Measurements from ENCODE around the gene PTGR1.
"Not testable (repeated sequence)": the region's sequence is repeated elsewhere in the genome, so short reads cannot be mapped to it uniquely, and the experiment has no call there.

The PTGR1 gene

DNA sequence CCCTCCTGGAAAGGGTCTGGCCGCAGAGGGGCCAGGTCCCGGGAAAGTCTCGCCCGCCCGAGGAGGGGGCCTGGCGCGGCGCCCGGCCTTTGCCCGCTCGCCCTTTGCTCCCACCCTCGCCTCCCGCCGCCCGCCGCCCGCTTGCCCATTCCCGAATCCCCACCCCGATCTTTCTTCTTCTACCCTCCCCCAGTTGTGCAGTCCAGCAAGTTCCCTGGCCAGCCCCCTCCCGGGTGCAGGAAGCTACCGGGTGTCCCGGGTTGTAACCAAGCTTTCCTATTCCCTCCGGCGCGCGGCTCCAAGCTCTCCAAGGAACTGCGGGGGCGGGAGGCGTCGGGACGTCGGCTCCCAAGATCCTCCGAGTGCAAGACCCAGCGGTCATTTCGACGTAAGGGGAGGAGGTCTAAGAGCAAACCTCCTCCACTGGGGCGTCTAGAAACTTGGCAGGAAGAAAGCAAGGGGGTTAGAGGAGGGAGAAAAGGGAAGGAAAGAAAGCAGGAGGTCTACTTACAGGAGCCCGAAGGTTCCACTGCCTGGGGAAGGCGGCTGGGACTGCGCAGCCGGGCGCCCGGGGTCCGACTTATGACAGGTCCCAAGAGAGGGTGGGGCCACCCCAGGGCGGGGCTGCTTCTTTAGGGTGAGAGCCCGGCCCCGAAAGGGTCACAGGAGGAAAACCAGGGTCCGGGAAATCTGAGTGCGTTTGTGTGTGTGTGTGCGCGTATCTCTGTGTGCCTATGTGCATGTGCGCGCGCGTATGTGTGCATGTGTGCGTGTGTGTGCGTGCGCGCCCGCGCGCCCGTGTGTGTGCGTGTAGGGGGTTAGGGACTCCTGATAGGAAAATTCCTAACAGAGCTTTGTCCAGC lies at the start of gene PTGR1:
Gene PTGR1 (minus strand): TSS at position 556 of the 863 bp plus-strand sequence. CDS start 2,225 bp downstream, outside the sequence.
- peak; percentile 46 for DNase-seq

DNA sequence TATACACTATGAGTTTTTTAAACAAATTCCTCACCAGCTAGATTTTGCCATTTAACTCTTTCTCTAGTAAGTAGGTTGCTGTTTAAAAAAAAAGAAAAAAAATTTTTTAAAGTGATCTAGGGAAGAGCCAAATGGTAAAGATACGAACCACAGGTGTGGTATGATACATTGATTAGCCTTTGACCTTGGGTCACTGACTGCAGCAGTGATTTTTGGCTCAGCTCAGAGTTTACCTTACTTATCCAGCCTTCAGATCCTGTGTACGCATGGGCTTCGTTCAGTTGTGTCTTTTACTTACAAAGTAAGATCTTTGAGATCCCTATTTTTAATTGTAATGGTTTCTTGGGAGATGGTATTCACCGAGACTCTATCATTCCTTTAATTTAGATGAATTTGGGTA lies 49.6 kb upstream of the PTGR1 start:
- DNase-seq, result no peak

DNA sequence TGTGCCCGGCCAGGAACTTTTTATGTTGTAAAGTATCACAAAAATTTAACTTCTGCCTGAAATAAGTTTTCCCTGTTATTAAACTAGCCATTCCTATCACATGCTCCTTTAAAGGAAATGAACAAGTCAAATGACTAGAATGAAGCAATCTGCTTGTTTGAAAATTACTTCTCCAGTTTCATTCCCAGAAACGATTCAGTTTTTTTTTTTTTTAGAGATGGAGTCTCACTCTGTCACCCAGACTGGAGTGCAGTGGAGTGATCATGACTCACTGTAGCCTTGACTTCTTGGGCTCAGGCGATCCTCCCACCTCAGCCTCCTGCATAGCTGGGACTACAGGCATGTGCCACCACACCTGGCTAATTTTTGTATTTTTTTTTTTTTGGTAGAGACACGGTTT lies 48.6 kb upstream of the PTGR1 start:
- DNase-seq, result no peak

DNA sequence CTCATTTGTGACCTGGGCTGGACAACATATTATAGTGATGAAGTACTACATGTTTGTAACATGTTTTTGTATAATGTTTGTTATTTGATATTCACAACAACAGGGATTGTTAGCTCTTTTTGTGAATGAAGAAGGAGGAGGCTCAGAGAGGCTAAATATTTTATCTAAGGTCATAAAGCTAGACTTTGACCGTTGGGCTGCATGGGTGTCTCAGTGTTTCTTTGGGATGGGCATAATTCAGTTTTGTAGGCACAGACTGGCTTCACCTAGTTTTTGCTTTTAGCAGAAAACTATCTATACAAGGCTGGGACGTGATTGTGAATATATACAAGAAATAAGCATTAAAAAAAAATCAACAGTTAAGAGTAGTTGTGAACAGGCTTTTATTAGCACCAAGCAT lies 47.0 kb upstream of the PTGR1 start:
- DNase-seq, result no peak

DNA sequence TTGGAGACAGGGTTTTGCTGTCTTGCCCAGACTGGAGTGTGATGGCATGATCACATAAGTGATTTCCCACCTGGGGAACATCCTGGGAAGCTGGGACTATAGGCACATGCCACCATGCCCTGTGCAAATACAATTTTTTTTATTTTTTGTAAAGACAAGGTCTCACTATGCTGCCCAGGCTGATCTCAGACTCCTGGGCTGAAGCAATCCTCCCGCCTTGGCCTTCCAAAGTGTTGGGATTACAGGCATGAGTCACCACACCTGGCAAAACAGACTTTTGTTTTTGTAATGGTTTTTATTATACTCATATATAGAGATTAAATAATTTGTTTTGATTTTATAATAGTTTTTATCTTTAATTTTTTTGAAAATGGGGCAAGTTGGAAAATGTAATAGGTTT lies 46.4 kb upstream of the PTGR1 start:
- DNase-seq, result no peak

DNA sequence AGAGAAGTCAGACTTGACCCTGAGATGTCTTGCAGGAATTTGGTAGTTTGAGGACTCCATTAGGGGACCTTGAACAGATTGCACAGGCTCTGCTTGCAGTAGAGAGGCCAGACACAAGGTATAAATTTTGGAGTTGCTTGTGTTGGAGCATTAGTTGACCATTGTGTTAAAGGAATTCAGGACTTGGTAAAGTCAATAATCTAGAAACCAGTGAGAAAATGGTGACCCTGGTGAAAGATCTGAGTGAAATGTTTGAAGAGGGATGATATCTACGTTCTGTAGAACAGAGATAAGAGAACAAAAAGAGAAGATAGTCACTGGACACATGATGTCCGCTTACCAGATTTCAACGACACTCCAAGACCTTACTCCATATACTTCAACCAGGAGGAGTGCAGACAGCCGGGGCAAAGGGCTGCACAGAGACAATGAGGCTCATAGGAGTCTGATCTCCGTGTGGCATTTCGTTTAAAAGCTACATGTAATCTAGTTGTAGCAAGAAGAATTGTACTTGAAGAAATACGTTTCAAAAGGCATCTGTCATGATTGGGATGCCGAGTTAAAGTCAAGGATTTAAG lies 44.8 kb upstream of the PTGR1 start:
- no peak for DNase-seq

DNA sequence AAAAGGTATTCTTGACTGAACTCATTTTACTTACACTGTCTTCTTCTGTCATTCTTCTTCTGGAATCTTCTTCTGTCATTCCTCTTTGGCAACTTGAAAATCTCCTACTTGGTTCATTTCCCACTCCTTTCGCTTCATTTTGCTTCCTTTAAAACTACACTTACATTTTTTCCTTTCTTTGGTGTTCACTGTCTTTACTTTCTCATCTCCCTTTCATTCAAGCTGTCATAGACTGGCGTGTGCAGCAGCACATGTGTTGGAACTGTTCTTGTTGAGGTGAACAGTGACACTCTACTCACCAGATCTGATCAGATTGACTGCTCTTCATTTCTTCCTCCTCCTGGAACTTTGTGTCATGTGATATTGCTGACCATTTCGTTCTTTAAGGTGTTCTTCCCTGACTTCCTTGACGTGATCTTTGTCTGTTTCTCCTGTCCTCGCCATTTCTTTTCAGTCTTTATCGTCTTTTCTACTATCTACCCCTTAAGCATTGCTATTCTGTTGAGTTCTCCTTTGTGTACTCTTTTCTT lies 38.0 kb upstream of the PTGR1 start:
- no peak for DNase-seq

DNA sequence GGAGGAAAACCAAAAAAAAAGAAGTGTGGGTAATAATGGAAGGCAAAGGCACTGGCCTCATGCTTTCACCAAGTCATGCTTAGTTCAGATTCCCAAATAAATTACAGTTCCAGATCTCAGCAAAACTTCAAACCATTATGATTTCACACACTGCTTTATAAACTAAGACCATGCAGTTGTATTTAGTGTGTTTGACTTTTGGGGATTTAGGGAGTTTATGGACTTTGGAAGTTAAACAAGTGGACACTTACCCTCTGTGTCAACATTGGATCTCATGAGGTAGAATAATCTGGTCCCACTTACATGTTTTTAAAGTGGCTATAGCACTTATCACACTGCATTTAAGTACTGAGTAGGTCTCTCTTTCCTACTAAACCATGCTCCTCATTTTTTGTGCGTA lies 35.4 kb upstream of the PTGR1 start:
- DNase-seq, result no peak

DNA sequence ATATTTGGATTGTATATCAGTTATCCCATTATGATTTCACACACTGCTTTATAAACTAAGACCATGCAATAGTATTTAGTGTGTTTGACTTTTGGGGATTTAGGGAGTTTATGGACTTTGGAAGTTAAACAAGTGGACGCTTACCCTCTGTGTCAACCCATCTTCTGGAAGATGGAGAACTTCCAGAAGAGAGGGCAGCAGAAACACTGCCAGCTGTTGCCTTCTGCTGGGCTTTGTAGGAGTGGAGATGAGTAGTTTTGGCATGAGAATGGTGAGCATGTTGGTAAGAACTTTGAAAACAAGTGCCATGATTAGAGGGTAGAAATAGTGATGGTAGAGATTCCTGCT lies 33.9 kb upstream of the PTGR1 start:
- DNase-seq, result no peak

DNA sequence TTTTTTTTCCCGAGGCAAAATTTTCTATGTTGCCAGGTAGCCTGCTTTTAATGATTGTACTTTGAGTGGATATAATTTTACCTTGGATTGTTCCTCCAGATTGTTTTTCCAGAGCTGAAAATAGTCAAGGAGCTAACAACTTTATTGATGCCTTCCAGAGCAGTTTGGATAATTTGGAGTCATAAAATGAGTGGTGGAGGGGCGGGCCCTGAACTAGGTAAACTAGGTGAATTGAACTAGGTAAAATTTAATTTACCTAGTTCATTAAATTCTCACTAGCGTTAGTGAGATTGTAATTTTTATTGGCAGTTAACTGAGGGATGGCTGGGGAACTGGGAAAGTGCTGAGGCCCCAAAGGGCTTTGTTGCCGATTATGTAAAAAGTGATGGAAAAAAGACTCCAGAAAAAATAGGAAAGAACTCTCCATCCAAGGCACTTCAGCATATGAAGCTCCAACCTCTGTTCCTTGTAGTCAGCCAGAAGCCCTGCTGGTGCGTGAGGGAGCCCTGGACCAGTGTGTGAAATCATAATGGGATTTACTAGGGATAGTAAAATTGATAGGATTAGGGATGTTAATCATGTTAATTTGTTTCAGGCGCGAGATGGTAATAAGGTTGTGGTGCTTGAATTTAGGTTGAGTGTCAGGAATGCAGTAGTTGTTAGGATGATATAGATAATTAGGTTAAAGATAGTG lies 33.4 kb upstream of the PTGR1 start:
- no peak for DNase-seq

DNA sequence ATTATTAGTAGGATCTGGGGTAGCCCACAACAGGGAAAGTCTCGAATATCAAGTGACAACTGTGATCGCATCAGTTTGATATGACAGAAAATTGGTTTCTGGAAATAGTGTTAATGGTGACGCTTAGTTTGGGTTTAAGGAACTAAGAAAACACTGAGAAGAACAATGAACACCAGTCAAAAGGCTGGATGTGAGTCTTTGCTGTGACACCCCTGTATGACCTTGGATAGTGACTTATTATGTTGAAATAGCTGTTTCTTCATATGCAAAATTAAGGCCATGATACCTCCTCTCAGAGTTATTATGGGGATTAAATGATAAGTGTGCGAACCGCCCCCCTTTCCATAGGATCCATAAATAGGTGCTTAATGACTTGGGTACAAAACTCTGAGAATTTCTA lies 32.6 kb upstream of the PTGR1 start:
- DNase-seq, result no peak

DNA sequence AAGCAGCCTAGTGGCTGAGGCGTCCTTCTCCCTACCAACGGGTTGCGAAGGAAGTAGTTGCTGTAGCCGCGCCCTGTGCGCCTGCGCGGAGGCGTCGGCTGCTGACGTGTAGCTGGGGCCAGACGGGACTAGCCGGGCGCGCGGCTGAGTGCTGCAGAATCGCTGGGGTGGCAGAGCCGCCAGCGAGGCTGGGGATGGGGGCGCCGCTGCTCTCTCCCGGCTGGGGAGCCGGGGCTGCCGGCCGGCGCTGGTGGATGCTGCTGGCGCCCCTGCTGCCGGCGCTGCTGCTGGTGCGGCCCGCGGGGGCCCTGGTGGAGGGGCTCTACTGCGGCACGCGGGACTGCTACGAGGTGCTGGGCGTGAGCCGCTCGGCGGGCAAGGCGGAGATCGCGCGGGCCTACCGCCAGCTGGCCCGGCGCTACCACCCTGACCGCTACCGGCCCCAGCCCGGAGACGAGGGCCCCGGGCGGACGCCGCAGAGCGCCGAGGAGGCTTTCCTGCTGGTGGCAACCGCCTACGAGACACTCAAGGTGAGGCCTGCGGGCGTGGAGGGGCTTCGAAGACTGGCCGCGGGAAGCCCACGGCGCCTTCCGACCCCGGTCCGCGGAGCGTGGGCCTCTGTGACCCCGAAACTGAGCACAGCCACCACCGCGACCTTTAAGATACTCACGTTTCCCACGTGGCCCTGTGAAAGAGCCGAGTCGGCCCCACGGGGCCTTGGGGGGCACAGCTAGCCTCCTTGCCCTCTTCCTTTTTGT lies 31.9 kb upstream of the PTGR1 start, which contains the start of gene DNAJC25:
Gene DNAJC25 (plus strand): TSS at position 121 of the 758 bp plus-strand sequence. CDS start 74 bp downstream, at position 195.
- peak; percentile 95 for DNase-seq

DNA sequence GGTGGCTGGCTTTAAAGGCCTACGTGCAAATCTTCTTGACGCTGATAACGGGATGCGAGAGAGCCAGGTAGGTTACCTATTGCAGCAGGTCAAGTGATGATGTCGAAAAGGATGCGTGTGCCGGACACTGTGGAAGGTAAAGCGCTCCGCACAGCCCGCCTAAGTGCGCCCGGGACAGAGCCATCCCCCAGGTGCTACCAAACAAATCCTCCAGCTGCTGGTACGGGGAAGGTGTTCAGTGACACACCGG lies 31.4 kb upstream of the PTGR1 start:
- DNase-seq, result no peak

DNA sequence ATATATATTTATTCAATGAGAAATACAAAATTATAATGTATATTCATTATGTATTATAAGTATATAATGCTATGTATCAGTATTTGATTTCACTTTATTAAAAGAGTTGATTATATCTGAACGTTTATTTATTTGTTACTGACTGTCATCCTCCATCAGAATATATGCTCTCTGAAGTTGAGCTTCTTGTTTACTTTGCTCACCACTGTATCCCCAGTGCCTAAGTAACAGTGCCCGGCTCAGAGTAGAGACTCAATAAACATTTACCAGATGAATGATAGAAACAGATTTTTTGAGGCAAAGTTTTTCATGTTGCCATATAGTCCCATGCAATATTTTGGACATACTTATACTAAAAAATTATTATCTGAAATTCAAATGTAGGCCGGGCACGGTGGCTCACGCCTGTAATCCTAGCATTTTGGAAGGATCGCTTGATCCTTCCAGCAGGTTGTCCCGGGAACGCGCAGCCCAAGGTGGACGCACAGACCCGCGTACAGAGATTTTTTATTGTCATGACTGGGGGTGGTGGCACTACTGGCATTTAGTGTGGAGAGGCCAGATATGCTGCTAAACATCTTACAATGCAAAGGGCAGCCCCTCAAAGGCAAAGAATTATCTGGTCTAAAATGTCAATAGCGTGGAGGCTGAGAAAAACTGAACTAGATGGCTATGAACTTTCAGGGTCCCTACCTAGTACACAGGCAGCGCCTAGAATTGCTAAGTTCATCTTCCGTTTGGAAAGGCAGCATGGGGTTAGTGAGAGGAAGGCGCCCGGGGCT lies 30.9 kb upstream of the PTGR1 start:
- DNase-seq, result no peak

DNA sequence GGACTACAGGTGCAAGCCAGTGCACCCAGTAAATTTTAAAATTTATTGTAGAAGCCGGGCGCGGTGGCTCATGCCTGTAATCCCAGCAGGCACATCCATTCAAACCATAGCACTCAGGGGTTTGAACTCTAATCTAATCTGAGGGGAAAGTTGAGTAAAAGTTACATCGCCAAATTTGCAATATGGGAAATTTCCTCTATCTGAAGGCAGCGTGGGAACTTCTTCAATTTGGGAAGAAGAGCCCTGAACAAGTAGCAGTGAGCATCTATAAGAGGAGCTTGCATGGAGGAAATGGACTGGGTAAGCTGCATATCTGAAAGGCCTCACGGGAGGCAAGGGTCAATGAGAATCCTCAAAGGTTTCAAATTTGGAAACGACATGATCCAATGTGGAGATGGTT lies 29.0 kb upstream of the PTGR1 start:
- DNase-seq, result no peak

DNA sequence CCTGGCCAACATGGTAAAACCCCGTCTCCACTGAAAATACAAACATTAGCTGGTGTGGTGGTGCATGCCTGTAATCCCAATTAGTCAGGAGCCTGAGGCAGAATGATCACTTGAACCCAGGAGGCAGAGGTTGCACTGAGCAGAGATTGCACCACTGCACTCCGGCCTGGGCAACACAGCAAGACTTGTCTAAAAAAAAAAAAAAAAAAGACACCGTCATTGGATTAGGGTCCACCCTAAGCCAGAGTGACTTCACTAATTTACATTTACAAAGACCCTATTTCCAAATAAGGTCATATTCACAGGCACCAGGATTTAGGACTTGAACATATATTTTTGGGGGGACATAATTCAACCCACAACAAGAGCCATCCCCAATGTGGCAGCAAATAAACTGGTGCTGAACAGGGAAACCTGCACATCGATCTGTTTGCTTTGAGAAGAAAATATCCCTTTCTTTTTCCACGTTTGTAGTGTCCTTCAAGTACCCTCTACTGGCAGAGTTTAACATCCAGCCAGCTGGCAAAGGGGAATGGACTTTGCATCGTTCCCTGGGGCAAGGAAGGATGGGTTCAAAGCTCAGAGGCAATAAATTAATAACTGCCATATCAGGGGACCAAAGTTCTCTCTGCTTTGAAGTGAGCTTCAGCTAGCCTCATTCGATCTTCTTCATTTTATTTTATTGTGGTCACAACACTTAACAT lies 28.0 kb upstream of the PTGR1 start:
- no peak for DNase-seq

DNA sequence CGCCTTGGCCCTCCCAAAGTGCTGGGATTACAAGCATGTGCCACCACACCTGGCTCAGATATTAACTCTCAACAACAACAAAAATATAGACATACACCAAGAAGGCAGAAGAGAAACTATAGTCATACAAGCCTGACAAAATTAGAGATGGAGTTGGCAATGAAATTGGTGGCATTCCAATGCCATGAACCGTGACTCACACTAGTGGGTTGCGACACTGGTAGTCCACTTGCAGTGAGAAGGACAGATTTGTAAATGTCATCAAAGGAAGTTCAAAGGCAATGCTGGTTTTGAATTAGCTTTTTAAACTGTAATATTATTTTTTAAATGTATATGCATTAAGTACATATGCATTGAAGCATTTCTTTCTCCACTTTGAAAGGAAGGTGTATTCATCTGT lies 23.2 kb upstream of the PTGR1 start:
- no peak for DNase-seq

DNA sequence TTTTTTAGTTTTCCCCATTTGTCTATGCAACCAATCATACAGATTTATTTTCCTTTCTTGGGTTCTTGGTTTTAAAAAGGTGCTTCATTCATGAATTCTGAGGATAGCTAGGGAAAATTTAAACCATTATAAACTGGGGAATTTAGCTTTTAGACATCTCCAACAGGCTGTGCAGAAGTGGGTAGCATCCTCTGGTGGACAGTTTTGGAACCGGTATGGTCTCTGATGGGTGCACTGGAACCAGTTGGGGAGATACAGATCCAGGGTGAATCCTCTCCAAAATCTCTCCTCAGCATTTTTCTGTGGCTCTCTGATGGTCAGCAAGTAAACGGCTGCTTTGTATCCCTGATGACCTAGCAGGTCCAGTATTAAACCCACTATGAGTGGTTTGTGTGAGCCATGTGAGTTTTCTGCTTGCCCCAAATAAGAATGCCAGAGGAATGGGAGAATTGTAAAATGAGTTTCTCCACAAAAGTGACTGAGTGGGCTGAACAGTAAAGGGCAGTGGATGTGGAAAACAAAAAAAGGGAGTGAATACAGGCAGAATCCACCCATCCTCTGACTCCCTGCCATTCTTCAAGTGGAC lies 22.5 kb upstream of the PTGR1 start:
- DNase-seq, result peak; percentile 56

DNA sequence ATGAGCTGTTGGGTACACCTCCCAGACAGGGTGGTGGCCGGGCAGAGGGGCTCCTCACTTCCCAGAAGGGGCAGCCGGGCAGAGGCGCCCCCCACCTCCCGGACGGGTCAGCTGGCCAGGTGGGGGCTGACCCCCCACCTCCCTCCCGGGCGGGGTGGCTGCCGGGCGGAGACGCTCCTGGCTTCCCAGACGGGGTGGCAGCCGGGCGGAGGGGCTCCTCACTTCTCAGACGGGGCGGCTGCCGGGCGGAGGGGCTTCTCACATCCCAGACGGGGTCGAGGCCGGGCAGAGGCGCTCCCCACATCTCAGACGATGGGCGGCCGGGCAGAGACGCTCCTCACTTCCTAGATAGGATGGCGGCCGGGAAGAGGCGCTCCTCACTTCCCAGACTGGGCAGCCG lies 17.9 kb upstream of the PTGR1 start:
- DNase-seq, result not testable (repeated sequence)

DNA sequence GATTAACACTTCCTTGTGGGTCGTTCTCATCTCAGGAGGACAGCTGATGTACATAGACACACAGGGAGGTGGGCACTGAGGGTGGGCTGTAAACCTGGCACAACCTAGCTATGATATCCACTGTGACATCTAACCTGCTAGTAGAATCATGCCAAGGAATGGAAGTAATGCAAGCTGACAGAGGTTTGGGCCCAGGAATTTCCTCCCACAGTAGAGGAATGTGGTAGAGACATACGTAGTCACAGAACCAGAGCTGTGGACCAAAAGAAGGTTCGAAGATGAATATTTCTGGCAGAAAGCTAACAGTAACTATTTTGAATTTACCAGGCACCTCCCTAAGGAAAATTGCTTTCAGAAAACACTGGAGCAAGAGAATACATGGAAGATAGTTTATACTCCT lies 16.5 kb upstream of the PTGR1 start:
- DNase-seq, result no peak

DNA sequence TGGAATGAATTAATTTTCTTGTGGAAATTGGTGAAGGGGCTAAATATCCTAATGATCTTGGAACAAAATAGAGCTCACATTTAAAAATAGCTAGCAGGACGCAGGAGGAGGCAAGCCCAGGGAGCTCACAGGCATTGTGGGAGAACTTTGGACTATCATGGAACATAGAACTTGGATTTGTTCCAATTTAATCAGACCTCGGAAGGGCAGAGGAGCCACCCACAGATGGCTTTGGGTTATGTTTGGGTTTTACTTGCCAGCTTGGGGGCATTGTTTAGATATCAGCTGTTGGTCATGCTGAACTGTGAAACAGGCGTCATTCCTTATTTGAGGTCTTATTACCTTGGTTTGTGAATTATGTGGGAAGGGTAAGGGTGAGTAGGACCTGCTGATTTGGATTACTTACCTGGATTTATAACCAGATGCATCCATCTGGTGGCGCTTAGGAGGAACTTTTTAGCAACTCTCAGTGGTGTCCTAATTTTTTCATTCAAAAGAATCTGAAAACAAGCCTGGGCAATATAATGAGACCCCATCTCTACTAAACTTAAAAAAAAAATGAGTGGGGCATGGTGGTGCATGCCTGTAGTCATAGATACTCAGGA lies 14.1 kb upstream of the PTGR1 start:
- DNase-seq, result no peak

Measured in stimulated activated CD8-positive, alpha-beta memory T cell treated with anti-CD3 and anti-CD28 coated beads, Interleukin-4, amount 100 ng/mL, for 48 hours (primary cell).